Activated CD4-positive, alpha-beta T cell treated with anti-CD3 and anti-CD28 coated beads for 4 hours (primary cell): Measurements from ENCODE around the gene ABHD13.
"Not testable (repeated sequence)": the region's sequence is repeated elsewhere in the genome, so short reads cannot be mapped to it uniquely, and the experiment has no call there.

Source experiments
- DNase-seq, 2 donors: peaks; one replicate each; pipeline ENCODE4 v3.0.0-alpha.2; 2020

The ABHD13 gene

DNA sequence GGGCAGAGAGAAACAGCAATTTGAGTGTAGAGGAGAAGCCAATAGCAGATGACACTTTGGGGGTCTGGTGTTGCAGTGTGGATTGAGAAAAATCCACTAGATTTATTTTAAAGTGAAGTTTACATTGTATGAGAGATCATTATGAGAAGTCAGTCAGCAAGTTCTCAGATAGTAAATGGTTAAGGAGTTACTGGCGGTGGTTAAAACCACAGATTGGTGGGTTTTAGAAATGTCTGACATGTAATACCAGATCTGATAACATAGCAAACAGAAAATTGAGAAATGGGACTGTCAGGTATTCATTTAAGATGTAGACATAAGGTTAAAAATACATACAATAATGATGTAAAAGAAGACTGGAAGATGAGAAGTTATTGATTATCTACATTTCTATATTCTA is 7.2 kb downstream of the ABHD13 start:
- no peak for DNase-seq

DNA sequence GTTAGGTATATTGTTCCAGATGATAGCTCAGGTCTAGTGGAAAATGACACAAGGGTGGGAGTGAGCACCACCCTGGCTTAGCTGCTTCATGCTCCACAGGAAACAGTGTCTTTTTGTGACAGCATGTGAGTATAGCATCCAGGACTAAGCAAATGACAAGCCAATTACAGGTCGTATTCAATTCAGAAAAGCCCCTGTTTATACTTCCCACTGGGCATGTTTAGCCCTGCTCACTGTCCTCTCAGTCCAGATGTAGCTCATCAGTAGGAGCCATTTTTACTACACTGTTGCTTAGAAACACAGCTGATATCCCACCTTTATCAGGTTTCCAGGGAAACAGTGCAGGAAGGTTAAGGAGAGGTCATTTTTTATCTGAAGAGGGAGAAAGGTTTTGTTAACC is 8.0 kb downstream of the ABHD13 start:
- DNase-seq, result no peak

DNA sequence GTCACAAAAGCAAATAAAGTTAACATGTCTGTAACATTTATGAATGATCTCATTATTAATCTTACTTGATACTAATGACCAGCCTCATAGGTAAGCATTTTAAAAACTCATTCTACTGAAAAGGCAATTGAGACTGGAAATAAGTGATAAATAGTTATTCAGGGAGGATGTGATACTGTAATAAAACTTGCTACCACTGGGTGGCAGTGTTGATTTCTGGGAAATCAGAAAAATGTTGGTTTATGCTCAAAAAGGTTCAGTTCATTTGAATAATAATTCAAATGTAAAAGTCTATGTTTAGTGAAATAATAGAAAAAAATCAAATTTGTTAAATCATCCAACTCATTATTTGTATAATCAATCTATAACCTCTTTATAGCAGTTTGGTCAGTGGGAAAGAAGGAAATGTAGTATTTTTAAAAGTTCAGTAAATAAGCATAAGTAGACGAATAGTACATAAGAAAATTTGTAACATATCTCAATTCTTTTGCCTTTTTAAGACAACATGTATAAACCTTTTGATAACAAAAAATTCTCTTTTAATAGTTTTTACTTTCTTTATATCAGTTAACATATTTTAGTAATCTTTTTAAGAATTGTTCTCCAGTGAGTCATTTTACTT is 9.6 kb downstream of the ABHD13 start:
- peak; percentile 29 to 54 for DNase-seq

DNA sequence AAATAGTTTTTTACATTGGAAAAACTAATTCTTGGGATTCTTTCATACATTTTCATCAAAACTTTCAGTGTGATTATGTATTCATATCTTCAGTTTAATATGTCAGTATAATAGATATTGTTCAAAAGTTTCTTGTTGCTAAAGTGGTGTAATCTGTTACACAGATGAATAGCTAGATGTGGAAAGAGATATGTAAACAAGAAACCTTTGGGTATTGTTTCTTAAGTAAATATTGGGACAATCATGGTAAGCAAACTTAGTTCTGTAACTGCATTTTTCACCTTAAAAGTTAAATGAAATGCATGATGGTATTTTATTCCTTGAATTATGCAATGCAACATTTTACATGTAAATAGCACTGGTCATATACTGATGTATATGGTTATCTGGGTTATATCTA is 12.2 kb downstream of the ABHD13 start:
- no peak for DNase-seq

DNA sequence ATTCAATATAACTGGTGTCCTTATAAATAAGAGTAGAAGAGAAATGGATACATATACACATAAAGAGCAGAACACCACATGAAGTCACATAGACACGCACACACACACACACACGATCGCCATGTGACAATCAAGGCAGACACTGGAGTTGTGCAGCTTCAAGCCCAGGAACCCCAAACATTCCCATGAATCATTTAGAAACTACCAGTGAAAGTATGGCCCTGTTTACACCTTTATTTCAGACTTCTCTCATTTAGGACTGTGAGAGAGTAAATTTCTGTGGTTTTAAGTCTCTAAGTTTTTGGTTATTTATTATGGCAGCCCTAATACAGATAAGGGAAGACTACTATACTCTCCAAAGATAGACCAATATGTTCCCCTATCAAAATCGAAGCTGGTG is 31.0 kb downstream of the ABHD13 start:
- no peak for DNase-seq

DNA sequence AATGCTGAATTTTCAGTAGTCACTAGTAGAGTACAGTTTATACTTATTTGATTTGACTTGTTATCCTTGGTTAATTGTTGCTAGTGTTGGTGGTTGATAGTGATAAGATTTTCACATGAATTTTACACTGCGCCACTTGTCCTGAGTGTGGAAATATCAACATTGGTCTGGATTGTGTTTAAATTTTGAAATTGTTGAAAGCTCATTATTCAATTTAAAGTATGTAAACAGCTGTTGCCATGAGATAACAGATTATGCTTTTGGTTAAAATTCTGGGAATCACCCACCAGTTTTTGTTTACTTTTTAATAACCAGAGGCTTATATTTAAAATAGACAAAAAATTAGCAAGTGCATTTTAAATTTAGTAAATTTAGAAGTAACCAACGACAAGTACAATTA is 39.1 kb downstream of the ABHD13 start:
- DNase-seq, result no peak

DNA sequence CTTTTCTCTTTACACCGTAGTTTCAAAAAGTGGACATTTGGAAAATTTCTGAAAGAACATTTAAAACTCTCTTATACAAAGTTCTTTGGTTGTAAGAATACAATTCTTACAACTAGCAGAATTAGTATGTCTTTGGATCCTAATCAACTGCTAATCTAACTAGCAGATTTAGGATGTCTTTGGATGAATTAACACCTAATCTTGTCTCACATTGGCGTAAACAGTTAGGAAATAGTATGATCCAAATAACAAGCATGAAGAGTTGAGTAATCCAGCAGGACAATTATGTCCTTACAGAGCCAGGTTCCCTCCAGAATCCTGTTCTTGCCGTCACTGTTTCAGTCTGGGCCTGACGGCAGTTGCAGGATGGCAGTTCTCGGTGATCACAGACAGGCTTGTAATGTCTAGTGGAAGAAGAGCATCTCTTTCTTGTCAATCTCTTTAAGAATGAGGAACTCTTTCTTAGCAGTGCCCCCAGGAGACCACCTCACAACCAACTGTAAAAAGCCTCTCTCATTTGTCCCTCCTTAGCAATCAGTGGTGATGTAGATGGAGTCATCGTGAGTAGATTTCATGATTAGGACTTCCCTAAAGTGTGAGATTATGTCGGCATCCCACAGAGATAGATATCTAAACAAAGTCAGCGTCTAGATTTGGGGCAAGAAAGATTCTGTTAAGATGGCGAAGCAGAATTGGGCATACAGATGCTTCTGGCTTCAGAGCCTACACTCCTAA is 45.6 kb downstream of the ABHD13 start:
- no peak for DNase-seq

DNA sequence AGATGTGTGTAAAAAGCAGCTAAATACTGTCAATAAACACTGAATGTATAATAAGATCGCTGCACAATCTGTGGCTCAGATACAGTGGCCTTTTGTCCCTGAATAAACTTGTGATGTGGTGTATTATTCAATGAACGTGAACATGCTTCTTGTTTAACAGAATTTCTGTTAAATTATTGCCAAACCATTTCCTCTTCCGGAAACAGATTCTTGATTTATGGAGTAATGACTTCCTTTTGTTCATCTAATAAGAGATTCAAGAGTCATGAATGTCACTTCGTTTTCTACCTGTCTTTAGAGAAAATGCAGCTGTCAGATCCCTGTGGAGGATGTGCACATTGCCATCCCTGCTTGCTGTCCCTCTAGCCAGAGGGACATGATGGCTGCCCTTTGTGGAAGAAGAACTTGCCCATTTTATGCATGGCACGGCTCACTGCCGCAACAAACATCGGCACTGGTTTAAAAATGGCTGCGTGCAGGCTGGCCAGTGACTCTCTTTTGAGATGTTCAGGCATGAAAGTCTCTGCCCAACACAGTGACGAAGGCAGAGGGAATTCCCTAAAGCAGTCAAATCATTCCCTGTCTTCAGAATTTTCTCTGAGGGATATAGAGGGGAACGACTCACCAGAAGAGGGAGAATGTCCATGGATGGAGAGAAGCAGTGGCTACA is 48.3 kb downstream of the ABHD13 start:
- DNase-seq, result no peak

DNA sequence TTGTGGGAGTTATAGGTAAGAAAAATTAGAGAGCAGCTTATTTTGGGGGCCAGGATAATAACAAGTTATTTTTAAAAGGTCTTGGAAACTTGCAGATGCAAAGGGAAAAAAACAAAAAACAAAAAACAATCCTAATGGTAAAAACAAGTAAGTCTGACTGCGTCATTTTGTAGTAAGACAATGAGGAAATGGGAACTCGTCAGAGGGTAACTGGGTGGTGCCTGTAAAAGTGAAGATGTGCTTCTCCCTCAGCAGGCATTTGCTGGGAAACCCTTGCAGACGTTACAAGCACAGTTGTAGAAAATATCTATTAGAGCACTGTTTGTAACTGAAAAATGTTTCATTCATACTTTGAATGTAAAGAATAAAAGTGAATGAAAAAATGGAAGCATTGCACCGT is 49.2 kb downstream of the ABHD13 start:
- no peak for DNase-seq

DNA sequence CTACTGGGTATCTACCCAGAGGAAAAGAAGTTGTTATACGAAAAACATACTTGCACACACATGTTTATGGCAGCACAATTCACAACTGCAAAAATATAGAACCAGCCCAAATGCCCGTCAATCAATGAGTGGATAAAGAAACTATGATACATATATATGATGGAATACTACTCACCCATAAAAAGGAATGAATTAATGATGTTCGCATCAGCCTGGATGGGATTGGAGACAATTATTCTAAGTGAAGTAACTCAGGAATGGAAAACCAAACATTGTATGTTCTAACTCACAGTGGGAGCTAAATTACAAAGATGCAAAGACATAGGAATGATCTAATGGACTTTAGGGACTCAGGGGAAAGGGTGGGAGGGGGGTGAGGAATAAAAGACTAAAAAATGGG is 49.7 kb downstream of the ABHD13 start:
- not testable (repeated sequence) for DNase-seq

DNA sequence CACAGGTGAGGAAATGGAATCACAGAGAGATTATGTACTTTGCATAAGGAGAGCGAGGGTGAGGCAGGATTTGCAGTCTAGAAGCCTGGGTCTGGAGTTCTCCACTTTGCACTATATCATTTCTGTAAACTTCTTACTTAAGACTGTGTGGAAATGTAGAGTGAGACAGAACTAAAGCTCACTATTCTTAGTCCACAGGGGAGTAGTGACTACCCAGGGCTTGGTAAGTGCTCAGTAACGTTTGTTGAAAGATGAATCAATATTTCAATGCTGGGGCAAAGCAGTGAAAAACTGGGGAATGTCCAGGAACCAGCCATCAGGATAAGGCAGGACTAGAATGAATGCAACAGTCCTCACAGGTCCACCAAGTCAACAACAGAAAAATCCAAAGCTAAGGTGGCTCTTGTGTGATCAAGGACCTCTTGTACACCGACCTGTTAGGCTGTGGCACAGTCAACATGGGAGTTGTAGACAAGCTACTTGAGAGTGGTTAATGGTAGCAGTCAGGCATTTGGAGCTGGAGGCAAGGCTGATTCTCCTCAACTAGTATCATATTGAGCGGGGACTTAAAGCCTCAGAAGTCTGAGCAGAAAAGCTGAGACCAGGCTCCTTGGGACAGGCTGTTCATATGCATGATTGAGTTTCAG is 50.4 kb downstream of the ABHD13 start:
- no peak for DNase-seq

DNA sequence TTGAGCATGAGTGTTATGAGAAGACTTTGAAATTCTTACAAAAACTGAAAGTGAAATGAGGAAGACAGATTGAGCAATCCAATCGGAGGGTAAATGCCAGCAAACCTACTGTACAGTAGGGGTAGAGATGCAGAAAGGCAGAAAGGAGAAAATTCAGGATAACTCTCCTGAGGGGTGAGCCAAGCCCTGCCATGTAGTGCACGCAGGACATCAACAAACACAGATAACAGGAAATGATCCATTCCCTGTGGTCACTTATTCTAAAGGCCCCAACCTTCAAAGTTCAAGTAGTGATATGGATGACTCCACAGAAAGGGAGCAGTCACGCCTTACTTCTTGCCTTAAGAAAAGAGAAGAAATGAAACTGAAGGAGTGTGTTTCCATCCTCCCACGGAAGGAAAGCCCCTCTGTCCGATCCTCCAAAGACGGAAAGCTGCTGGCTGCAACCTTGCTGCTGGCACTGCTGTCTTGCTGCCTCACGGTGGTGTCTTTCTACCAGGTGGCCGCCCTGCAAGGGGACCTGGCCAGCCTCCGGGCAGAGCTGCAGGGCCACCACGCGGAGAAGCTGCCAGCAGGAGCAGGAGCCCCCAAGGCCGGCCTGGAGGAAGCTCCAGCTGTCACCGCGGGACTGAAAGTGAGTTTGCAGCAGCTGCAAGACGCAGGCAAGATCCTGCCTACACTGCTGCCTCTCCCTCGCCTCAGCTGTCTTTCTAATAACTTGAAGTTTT is 51.6 kb downstream of the ABHD13 start, which contains the start of gene TNFSF13B:
TNFSF13B (plus strand) TSS at position 118 of the 728 bp plus-strand sequence; CDS start at position 296, 178 bp downstream.
- peak; percentile 32 to 53 for DNase-seq

DNA sequence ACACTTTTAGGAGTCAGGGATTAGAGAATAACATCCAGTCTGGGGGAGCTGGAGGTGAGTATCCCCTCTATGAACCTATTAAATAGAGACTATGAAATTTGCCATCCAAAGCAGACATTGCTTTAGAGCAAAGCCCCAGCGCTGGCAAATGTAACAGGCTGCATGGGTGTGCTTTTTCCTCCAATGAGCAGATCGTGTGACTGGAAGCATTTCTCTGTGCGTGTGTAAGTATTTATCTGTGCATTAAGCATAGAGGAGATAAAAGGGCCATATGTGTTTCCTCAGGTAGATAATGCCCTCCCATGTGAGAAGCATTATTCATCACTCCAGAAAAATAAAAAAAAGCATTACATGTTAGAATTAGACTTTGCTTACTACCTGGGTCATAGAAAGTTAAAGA is 52.2 kb downstream of the ABHD13 start:
- no peak for DNase-seq

DNA sequence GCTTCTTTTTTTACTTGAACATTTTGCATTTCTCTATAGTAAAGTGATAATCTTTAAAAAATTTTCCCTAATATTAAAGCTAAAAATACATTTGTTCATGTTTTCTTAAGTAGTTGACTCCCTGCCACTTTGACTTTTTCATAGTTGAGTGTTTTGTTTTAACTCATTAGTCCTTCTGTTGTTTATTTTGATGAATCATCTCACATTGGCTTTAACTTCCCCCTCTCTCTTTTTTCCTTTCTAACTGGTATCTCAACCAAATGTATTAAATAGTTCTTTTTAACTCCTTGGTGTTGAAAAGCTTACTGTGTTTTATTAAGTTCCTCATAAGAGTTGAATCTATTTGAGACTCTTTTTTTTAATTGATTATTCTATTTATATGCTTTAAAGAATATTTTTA is 54.1 kb downstream of the ABHD13 start:
- no peak for DNase-seq

DNA sequence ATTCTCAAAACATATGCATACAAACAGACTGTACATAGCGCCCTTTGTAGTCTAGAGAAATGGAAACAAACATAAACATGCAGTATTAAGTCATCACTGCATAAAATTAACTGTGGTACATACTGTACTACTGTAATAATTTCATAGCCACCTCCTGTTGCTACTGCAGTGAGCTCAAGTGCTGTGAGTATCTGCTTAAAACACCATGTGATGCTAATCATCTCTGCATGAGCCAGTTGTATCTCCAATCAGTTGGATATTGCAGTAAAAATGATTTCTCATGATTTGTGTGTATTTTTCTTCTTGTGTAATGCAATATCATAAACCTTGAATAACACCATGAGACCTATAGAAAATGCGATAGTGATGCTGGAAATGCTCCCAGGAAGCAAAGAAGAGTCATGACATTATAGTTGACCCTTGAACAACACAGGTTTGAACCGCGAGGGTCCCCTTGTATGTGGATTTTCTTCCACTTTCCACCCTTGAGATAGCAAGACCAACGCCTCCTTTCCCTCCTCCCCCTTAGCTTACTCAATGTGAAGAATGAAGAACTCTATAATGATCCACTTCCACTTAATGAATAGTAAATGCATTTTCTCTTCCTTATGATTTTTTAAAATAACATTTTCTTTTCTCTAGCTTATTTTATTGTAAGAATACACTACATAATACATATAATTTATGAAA is 55.4 kb downstream of the ABHD13 start:
- no peak for DNase-seq

DNA sequence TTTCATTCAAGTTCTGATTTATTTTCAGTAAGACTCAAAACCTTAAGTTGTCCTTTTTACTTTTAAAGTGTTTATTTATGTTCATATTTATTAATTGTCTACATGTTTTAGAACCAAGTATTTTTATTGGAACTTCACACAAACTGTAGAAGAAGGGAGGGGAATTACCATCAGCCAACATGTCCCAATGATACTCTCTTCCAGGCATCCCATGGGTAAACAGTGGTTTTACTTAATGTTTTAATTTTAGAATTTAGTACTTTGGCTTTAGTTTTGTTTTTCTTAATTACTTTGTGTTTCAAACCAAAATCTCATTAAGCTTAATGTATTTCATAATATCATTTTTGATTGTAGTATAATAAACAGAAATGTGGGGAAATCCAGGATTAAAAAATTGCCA is 56.5 kb downstream of the ABHD13 start:
- DNase-seq, result no peak

DNA sequence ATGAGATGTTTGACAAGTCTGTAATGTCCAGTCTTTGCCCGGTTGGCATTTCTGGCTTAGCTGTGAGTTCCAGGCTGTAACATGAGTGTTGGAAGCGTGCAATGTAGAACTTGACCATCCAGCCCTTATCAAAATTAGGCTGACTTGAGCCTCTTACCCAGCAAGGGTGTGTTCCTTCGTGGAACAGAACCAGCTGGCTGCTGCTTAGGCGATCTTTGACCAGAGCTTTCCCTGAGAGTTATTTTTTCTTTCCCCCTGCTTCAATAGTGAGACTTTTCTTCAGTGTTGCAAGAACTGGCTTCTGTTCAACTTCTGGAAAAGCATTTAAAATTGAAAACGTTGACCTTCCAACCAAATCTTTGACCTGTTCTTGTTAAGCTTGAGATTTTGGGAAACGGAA is 57.9 kb downstream of the ABHD13 start:
- DNase-seq, result no peak

DNA sequence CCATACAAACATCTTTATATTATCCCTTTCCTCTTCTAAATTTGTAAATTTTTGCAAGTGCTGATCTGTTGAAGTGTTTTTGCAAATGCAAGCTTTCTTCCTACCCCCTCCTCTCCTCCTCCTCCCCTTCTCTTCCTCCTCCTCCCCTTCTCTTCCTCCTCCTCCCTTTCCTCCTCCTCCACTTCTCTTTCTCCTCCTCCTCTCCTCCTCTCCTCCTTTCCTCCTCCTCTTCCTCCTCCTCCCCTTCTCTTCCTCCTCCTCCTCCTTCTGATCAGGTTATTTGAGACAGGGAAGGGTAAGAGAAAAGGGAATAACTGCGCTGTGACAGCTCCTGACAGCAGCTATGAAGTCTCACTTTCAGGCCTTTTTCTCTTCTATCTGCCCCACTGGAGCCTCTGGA is 60.3 kb downstream of the ABHD13 start:
- no peak for DNase-seq

DNA sequence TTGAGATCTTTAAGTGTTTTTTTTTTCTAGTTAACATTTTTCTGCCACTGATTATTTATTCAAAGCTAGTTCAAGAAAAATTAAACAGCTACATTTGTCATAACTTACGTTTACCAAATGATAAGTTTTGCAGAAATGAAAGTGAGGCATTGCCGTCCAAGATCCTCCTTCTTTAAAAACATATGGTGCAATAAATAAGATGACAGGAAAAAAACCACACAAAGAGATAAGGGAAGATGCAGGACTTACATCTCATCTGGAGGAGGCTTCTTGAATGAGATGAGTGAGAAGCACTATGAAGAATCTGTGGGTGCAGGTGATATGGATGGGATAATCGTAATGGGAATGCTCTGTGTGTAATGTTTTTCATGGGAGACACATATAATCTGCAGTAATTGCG is 63.7 kb downstream of the ABHD13 start:
- no peak for DNase-seq

DNA sequence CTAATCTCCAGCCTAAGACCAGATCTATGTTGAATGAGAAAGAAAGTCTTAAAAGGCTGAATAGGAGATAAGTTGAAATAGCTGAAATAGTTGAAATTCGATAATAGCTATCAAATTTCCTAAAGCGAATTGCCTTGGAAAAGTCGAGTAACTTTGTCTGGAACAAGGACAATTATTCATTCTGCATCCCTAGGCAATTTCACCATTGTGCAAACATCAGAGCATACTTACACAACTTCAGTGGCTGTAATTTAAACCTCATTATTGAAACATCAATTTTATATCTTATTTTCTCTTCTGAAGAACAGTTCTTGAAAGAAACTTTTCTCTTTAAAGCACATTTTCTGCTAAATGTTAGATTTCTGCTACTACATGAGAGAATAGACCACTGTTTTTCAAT is 64.9 kb downstream of the ABHD13 start:
- no peak for DNase-seq
